Measurements from ENCODE around the gene WDFY1.

DNA sequence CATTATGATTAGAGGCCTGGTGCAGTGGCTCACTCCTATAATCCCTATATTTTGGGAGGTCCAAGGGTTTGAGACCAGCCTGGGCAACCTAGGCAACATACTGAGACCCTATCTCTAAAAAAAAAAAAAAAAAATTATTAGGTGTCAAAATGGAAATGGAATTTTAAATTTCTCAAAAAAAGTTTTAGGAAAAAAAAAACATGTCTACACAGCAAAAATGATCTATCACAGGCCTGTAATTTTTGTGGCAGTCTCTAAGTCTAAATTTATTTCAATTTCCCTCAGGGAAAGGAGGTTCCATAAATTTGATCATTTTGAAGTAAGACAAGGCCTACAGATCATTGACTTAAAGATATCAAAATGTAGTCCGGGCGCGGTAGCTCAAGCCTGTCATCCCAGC is 28.5 kb upstream of the WDFY1 start:
- TF ChIP-seq, protein P1, sequence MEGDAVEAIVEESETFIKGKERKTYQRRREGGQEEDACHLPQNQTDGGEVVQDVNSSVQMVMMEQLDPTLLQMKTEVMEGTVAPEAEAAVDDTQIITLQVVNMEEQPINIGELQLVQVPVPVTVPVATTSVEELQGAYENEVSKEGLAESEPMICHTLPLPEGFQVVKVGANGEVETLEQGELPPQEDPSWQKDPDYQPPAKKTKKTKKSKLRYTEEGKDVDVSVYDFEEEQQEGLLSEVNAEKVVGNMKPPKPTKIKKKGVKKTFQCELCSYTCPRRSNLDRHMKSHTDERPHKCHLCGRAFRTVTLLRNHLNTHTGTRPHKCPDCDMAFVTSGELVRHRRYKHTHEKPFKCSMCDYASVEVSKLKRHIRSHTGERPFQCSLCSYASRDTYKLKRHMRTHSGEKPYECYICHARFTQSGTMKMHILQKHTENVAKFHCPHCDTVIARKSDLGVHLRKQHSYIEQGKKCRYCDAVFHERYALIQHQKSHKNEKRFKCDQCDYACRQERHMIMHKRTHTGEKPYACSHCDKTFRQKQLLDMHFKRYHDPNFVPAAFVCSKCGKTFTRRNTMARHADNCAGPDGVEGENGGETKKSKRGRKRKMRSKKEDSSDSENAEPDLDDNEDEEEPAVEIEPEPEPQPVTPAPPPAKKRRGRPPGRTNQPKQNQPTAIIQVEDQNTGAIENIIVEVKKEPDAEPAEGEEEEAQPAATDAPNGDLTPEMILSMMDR (IDR thresholded peaks at IDR 0.05) = no peak
- no peak for TF ChIP-seq ZNF423 (CRISPR knock-in tag; IDR thresholded peaks at IDR 0.05)
- TF ChIP-seq, protein P2, sequence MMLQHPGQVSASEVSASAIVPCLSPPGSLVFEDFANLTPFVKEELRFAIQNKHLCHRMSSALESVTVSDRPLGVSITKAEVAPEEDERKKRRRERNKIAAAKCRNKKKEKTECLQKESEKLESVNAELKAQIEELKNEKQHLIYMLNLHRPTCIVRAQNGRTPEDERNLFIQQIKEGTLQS (CRISPR knock-in tag; conservative IDR thresholded peaks at IDR 0.05) = no peak
